ENCODE data around the gene MBL2.

DNA sequence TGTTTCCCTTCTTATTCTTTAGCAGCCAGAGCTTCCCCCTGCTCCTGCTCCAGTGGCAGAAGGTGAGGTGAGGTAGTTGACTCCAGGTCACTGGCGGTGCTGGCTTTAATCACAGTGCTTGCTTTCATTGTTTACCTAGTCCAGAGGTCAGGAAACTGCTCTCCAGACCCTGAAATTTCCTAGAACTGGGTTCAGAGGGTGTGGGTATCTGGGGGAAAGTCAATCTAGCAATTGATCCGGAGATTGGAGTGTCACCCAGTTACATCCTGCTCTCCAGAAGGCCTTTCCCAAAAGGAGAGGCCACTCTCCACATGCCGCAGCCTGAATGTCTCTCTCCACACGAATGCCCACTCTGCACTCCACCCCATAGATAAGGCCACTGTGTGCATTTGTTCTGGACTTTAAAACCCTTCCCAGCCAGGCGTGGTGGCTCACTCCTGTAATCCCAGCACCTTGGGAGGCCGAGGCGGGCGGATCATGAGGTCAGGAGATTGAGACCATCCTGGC lies 2.1 kb upstream of the MBL2 start:
- TF ChIP-seq MAX (IDR thresholded peaks at IDR 0.05) (peak; percentile 88), SP1 (IDR thresholded peaks at IDR 0.05) (peak; percentile 99), REST (IDR thresholded peaks at IDR 0.05) (peak; percentile 80), RAD21 (IDR thresholded peaks at IDR 0.05) (peak; percentile 14 to 43), RXRA (IDR thresholded peaks at IDR 0.05) (peak; percentile 99 to 100), EGR1 (IDR thresholded peaks at IDR 0.05; ENCODE audit: low read depth in 2 of 2) (peak; percentile 25 to 69)
- TF ChIP-seq, protein P1, sequence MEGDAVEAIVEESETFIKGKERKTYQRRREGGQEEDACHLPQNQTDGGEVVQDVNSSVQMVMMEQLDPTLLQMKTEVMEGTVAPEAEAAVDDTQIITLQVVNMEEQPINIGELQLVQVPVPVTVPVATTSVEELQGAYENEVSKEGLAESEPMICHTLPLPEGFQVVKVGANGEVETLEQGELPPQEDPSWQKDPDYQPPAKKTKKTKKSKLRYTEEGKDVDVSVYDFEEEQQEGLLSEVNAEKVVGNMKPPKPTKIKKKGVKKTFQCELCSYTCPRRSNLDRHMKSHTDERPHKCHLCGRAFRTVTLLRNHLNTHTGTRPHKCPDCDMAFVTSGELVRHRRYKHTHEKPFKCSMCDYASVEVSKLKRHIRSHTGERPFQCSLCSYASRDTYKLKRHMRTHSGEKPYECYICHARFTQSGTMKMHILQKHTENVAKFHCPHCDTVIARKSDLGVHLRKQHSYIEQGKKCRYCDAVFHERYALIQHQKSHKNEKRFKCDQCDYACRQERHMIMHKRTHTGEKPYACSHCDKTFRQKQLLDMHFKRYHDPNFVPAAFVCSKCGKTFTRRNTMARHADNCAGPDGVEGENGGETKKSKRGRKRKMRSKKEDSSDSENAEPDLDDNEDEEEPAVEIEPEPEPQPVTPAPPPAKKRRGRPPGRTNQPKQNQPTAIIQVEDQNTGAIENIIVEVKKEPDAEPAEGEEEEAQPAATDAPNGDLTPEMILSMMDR (IDR thresholded peaks at IDR 0.05; ENCODE audit: low read depth, low read length, missing input control) = no peak
- TF ChIP-seq, protein P2, sequence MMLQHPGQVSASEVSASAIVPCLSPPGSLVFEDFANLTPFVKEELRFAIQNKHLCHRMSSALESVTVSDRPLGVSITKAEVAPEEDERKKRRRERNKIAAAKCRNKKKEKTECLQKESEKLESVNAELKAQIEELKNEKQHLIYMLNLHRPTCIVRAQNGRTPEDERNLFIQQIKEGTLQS (IDR thresholded peaks at IDR 0.05) = peak; percentile 77
